ENCODE data around the gene CALHM1. TPM values are rescaled to one million over a fixed set of nuclear protein-coding genes. Genes with fewer than 3 reads are reported as not detected.
A peak's percentile ranks its signal among the peaks of the same experiment; 100 is the strongest.
"Not testable (repeated sequence)": the region's sequence is repeated elsewhere in the genome, so short reads cannot be mapped to it uniquely, and the experiment has no call there.

The CALHM1 gene
- not detected for total RNA-seq

- 82% methylated on average over 5 of the region's 9 CpGs; no CpG with 5 or more reads in 1 of the 2 donors for WGBS, 2 donors
- no peaks in the 10 kb centered on the region for H3K27me3 ChIP-seq
- H3K9me3 ChIP-seq = no peaks in the 10 kb centered on the region
- no peaks in the 10 kb centered on the region for H3K4me1 ChIP-seq
- no peak within 1 kb of the TSS for H3K4me3 ChIP-seq (replicated peaks in 1 of 3)
- TF ChIP-seq POLR2A (IDR thresholded peaks at IDR 0.05) (no peak), CTCF (IDR thresholded peaks at IDR 0.05) (no peak)
- no peak for DNase-seq
- H3K36me3 ChIP-seq = no peaks in the 10 kb centered on the region
- intact Hi-C loops (cut with DNase I) = no loop called here
- H3K27ac ChIP-seq = no peak within 1 kb of the TSS
Measured at GRCh38 chr10:103458720-103459119, at the start of gene CALHM1. CALHM1 (minus strand) TSS chr10:103458900; CDS start chr10:103458751, 149 bp downstream.

- intact Hi-C loops (cut with DNase I) = no loop called here
- H3K9me3 ChIP-seq = no peaks in the 10 kb centered on the region
- no peaks in the 10 kb centered on the region for H3K27me3 ChIP-seq
- H3K4me3 ChIP-seq (replicated peaks in 1 of 3) = no peak overlapping the region
- WGBS, 2 donors = 65 to 67% methylated on average over 10 of the region's 10 CpGs
- no peak for DNase-seq
- TF ChIP-seq CTCF (IDR thresholded peaks at IDR 0.05) = no peak
- no peak for TF ChIP-seq POLR2A (IDR thresholded peaks at IDR 0.05)
- H3K36me3 ChIP-seq = no peaks in the 10 kb centered on the region
- no peak overlapping the region for H3K27ac ChIP-seq
- H3K4me1 ChIP-seq = peaks cover 0 to 6% of the 10 kb centered on the region in 2 donors
Measured at GRCh38 chr10:103507235-103508191, 48.8 kb upstream of the CALHM1 start.

- H3K27ac ChIP-seq = no peak overlapping the region
- intact Hi-C loops (cut with DNase I) = no loop called here
- 92 to 93% methylated on average over 4 of the region's 4 CpGs for WGBS, 2 donors
- no peaks in the 10 kb centered on the region for H3K27me3 ChIP-seq
- H3K4me3 ChIP-seq (replicated peaks in 1 of 3) = no peak overlapping the region
- no peak for DNase-seq
- TF ChIP-seq CTCF (IDR thresholded peaks at IDR 0.05) = no peak
- TF ChIP-seq POLR2A (IDR thresholded peaks at IDR 0.05) = no peak
- H3K4me1 ChIP-seq = peaks cover 0 to 6% of the 10 kb centered on the region in 2 donors
- H3K36me3 ChIP-seq = no peaks in the 10 kb centered on the region
- H3K9me3 ChIP-seq = no peaks in the 10 kb centered on the region
Measured at GRCh38 chr10:103506061-103506460, 47.4 kb upstream of the CALHM1 start.

- no peak overlapping the region for H3K4me3 ChIP-seq (replicated peaks in 1 of 3)
- no peaks in the 10 kb centered on the region for H3K9me3 ChIP-seq
- no peaks in the 10 kb centered on the region for H3K27me3 ChIP-seq
- intact Hi-C loops (cut with DNase I) = no loop called here
- DNase-seq = peak; percentile 24 to 34
- no peaks in the 10 kb centered on the region for H3K36me3 ChIP-seq
- peaks cover 0 to 6% of the 10 kb centered on the region in 2 donors for H3K4me1 ChIP-seq
- 50 to 55% methylated on average over 10 of the region's 10 CpGs for whole genome bisulfite sequencing, 2 donors
- TF ChIP-seq POLR2A (IDR thresholded peaks at IDR 0.05) (no peak), CTCF (IDR thresholded peaks at IDR 0.05) (no peak)
- H3K27ac ChIP-seq = no peak overlapping the region
Measured at GRCh38 chr10:103504181-103504783, 45.6 kb upstream of the CALHM1 start.

GRCh38 chr10:103503777-103504176 is 45.1 kb upstream of the CALHM1 start:
- intact Hi-C loops (cut with DNase I); DNase-seq; H3K4me1 ChIP-seq; H3K4me3 ChIP-seq (replicated peaks in 1 of 3); H3K27ac ChIP-seq; H3K27me3 ChIP-seq; H3K9me3 ChIP-seq; H3K36me3 ChIP-seq: not testable (repeated sequence)
- WGBS, 2 donors = 92 to 95% methylated on average over 6 of the region's 6 CpGs

All from thyroid gland (tissue), 4 donors.